ENCODE measurements around the gene HSPG2. TPM values are rescaled to one million over a fixed set of nuclear protein-coding genes. Genes with fewer than 3 reads are reported as not detected.

HSPG2 gene
- polyA plus RNA-seq, 1 donor from 2014 or later, result 0.79 TPM

- no peaks in the 10 kb centered on the region for H3K9me2 ChIP-seq (ENCODE audit: insufficient read depth, low read length)
- no peaks in the 10 kb centered on the region for H4K20me1 ChIP-seq (ENCODE audit: insufficient read depth)
- no peaks in the 10 kb centered on the region for H3K36me3 ChIP-seq (ENCODE audit: insufficient read depth, low read length)
- H2AFZ ChIP-seq (ENCODE audit: low read depth, low read length), result no peak overlapping the region
- no peak overlapping the region for H3K4me2 ChIP-seq (ENCODE audit: low read length)
- no peaks in the 10 kb centered on the region for H3K9me3 ChIP-seq (ENCODE audit: low read length)
- H3K27ac ChIP-seq (ENCODE audit: low read length), result no peak overlapping the region
- no peak overlapping the region for H3K9ac ChIP-seq (ENCODE audit: low read length)
- H3K4me3 ChIP-seq (ENCODE audit: low read length), result no peak overlapping the region
- H3K27me3 ChIP-seq (ENCODE audit: insufficient read depth, low read depth, low read length), result no peaks in the 10 kb centered on the region
- no peaks in the 10 kb centered on the region for H3K79me2 ChIP-seq (replicated peaks; ENCODE audit: insufficient read depth, low read length)
- H3F3A ChIP-seq (ENCODE audit: insufficient read depth, low read length, poor library complexity, severe bottlenecking), result no peaks in the 10 kb centered on the region
- TF ChIP-seq POLR2AphosphoS5 (IDR thresholded peaks at IDR 0.05), result no peak
- TF ChIP-seq EP300 (conservative IDR thresholded peaks at IDR 0.05; ENCODE audit: poor library complexity, severe bottlenecking), result no peak
- no peak for TF ChIP-seq RAD21 (conservative IDR thresholded peaks at IDR 0.05)
- no peak for TF ChIP-seq TAF1 (IDR thresholded peaks at IDR 0.05; ENCODE audit: low read depth)
- TF ChIP-seq REST (IDR thresholded peaks at IDR 0.05; ENCODE audit: borderline replicate concordance), result no peak
- TF ChIP-seq CTCF (IDR thresholded peaks at IDR 0.05; ENCODE audit: poor library complexity, severe bottlenecking), result no peak
- no peak for TF ChIP-seq MXI1 (conservative IDR thresholded peaks at IDR 0.05; ENCODE audit: poor library complexity, severe bottlenecking)
- TF ChIP-seq EZH2 (IDR thresholded peaks at IDR 0.05; ENCODE audit: borderline replicate concordance, insufficient read depth, low read length, poor library complexity, severe bottlenecking), result no peak
- TF ChIP-seq SMC3 (conservative IDR thresholded peaks at IDR 0.05; ENCODE audit: poor library complexity), result no peak
Observed at GRCh38 chr1:21901473-21901847, 35.6 kb downstream of the HSPG2 start.

GRCh38 chr1:21900766-21901472, 36.2 kb downstream of the HSPG2 start:
- Histone ChIP-seq H3K4me2 (ENCODE audit: low read length) (no peak overlapping the region), H3K9me3 (ENCODE audit: low read length) (no peaks in the 10 kb centered on the region), H3K9ac (ENCODE audit: low read length) (no peak overlapping the region), H4K20me1 (ENCODE audit: insufficient read depth) (no peaks in the 10 kb centered on the region), H3K27ac (ENCODE audit: low read length) (no peak overlapping the region), H2AFZ (ENCODE audit: low read depth, low read length) (no peak overlapping the region), H3K4me3 (ENCODE audit: low read length) (no peak overlapping the region), H3K27me3 (ENCODE audit: insufficient read depth, low read depth, low read length) (no peaks in the 10 kb centered on the region), H3K9me2 (ENCODE audit: insufficient read depth, low read length) (no peaks in the 10 kb centered on the region), H3K36me3 (ENCODE audit: insufficient read depth, low read length) (no peaks in the 10 kb centered on the region), H3F3A (ENCODE audit: insufficient read depth, low read length, poor library complexity, severe bottlenecking) (no peaks in the 10 kb centered on the region), H3K79me2 (replicated peaks; ENCODE audit: insufficient read depth, low read length) (no peaks in the 10 kb centered on the region)
- TF ChIP-seq EP300 (conservative IDR thresholded peaks at IDR 0.05; ENCODE audit: poor library complexity, severe bottlenecking), result no peak
- no peak for TF ChIP-seq RAD21 (conservative IDR thresholded peaks at IDR 0.05)
- no peak for TF ChIP-seq TAF1 (IDR thresholded peaks at IDR 0.05; ENCODE audit: low read depth)
- no peak for TF ChIP-seq POLR2AphosphoS5 (IDR thresholded peaks at IDR 0.05)
- no peak for TF ChIP-seq EZH2 (IDR thresholded peaks at IDR 0.05; ENCODE audit: borderline replicate concordance, insufficient read depth, low read length, poor library complexity, severe bottlenecking)
- no peak for TF ChIP-seq CTCF (IDR thresholded peaks at IDR 0.05; ENCODE audit: poor library complexity, severe bottlenecking)

All from neural cell (in vitro differentiated cells).